ENCODE measurements around the gene CD81.

CD81 gene

DNA sequence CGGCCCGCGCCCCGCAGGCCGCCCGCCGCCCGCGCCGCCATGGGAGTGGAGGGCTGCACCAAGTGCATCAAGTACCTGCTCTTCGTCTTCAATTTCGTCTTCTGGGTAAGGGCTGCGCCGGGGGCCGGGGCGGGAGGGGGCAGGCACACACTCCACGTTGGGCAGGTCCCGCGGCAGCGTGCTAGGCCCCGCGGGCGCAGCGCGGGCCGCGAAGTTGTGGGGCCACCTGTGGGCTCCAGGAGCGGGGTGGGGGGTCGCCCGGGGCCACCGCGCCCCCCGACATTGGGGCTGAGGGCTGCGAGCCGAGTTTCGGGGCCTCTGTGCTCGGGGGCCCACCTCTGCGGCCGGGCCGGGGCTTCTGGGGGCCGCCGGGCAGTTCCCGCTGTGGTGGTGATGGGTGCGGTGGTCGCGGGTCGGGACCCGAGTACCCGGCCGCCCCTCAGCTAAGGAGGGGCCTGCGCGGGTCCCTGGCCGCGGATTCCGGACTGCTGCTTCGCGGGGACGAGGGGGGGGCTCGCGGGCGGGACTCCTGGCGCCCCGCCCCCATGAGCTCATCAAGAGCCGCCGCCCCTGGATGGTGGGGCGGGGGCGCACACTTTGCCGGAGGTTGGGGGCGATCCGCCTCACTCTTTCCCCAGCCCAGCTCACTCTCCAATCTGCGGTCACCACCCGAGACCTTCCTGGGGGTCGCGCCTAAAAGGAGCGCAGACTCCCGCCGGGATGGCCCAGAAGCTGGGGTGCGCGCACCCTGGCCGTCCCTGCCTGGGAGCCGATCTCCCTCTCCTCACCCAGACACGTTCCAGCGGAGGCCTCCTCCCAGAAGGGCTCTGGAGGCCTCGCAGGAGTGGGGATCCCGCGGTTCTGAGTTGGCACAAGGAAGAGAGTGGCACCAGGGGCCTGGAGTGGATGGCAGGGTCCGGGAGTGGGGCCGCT is 667 bp downstream of the CD81 start:
- DNase-seq = peak in 1 of 2 donors; percentile 42

DNA sequence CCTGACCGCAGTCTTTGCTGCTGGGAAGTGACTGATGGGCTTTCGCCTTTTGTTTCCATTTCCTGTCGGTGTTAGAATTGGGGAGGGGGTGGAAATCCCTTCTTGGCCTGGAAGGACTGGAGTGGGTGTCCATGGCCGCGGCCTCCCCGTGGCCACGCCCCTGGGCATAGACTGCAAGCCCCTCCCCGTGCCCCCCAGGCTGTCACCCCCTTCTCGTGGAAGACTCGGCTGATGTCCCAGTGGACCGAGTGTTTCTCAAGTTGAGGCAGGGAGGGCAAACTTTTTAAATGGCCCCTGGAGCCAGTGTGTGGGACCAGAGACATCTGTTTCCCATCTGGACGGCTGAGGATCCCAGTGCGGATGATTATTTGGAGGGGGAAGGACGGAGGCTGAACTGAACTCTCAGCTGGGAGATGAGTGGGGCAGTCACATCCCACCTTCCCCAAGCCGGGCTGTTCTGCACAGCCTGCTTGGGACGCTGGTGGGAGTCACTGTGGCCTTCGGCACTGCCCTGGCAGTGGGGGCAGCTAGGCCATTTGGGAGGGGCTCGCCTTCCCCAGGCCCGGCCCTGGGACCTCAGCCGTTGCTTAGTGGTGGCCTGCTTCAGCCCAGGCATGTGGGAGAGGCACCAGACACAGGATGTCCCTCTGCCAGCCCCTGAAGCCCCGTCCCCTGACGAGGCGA is 1.6 kb downstream of the CD81 start:
- no peak for DNase-seq

DNA sequence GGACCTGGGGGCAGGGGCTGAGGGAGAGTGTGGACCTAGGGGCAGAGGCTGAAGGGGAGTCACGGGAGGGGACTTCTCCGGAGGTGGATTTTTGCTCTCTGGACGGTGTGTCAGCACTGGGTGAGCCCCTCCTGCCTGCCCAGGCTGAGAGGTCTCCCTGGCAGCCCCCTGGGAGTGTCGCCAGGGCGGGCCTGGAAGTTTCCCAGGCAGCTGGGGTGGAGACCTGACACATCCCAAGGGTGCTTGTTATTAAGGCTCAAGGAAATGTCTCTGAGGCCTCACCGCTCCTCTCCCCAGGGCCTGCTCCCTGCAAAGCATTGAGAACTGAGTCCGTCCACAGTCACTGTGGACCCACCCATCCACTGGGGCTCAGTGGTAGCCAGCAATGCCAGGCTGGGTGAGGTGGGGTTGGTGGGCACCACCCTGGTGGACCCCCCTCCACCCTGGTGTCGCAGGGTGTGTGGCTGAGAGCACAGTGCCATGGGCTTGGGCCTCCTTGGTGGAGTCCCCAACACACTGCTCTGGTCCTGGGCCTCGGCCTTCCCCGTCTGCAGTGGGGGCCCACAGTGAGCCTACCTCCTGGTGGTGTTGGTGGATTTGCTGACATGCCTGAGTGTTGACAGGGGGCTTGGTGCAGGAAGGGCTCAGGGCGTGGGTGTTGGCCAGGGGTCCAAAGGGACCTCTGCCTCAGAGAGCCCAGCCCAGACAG is 2.5 kb downstream of the CD81 start:
- DNase-seq = no peak

DNA sequence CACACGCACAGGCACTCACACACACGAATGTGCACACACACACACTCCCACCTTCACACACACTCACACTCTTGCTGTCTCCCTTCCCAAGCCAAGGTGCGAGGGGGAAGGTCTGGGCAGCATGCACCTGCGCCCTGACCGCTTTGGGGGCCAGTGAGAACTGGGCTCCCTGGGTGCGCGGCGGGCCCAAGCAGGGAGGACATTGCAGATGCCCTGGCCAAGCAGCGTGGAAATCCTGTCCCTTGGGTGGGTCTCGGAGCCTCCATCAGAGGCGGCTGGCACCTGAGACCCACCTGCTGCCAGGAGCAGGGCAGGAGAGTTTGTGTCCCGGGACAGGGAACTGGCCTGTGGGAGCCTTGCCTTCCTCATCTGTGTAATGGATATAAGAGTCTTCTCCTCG is 3.3 kb downstream of the CD81 start:
- no peak for DNase-seq

DNA sequence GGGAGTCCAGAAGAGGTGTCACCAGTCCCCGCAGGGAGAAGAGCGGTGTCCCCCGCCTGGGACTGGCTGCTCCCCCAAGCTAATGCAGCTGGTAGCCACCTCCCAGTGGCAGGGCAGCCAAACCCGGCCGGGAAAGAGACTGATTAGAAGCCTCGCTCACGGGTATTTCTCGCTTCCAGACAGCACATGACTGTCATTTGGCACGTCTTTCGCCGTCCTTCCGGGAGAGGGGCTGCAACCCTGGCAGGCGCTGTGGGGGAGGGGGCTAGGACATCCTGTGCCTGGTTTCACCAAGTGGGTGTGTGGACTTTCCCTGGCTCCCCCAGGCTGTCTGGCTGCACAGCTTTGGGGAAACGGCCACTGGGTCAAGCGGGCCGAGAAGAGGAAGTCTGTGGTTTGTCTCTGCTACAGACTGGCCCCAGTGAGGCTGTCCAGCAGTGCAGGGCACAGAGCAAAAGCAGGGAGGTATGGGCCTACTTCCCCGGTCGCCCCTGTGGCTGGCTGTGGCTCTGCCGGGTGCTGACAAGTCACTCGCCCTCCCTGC is 3.8 kb downstream of the CD81 start:
- DNase-seq = peak; percentile 97 to 98

DNA sequence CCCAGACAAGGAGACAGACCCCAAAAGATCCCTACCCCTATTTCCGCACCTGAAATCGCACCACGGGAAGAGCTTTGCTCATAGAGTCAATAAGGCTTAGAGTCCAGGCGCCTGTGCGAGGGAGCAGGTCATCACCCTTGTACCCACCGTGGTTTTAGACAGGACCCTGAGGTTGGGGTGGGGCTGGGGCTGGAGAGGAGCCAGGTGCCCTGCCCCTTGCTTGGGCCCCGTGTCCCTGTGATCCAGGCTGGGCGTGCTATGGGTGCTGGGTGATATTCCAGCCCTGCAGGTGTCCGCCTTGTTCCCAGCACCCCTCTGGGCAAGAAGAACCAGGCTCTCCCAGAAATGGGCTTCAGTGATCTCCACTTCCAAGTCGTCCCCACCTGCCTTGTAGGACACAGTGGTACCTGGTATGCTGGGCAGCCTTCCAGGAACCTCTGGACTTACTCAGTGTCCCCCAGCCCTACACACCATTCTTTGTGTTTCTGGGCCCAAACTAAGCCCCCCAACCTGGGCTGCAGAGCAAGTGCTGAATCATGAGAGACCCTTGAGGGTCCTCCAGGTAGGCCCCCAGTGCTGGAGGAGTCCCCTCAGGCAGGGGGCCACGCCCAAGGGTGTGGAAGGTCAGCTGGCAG is 4.5 kb downstream of the CD81 start:
- no peak for DNase-seq

DNA sequence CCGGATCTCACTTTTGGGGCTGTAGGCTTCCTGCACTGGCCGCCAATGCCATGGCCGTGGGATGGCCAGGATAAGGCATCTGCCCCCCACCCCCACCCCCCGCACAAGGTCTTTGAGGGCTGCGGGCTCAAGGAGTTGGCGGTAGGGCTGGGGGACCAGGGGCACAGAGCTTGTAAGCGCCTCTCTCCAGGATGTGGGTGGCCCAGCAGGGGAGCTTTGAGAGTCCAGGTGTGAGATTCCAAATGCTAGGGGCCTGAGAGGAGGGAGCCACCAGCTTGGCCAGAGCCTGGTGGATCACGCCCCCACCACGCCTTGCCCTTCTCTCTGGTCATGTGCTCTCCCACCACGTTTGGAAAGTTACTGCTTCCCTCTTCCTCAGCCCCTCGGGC is 5.0 kb downstream of the CD81 start:
- DNase-seq = peak; percentile 13 to 51

DNA sequence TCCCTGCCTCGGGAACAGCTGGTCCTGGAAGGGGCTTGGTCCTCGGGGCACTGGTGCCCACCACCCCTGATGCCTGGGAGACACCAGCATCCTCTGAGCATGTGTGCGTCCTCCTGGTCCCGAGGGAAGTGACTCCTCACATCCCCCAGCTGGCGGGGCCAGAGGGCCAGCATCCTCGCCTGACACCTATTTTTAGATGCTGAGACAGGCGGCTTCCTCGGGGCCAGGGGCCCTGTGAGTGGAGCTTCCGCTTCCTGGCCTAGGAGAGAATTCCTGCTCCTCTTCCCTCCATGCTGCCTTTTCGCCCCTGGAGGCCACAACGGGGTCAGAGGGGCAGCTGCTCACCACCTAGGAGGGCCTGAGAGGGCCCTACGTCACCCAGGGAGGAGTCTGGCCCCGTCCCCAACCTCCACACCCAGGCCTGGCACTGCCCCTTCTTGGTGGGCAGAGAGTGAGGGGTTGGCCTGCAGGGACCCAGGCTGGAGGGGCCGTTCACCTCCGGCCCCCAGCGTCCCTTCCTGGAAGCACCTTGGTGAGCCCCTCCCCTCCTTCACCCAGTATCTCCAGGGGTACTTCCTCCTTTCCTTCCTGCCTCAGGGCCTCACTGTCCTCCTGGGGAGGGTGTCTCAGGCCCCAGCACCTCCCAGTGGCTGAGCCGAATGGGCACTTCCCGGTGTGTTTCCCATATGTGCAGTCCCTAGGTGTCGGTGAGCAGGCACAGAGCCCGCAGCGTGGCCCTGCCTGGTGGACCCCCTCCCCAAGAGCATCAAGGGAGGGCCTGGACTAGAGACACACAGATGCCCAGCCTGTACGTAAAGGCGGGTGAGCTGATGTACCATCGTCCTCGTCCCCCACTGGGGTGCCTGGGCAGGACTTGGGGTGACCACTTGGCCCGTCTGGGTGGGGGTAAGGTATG is 6.1 kb downstream of the CD81 start:
- DNase-seq = peak; percentile 17 to 75

DNA sequence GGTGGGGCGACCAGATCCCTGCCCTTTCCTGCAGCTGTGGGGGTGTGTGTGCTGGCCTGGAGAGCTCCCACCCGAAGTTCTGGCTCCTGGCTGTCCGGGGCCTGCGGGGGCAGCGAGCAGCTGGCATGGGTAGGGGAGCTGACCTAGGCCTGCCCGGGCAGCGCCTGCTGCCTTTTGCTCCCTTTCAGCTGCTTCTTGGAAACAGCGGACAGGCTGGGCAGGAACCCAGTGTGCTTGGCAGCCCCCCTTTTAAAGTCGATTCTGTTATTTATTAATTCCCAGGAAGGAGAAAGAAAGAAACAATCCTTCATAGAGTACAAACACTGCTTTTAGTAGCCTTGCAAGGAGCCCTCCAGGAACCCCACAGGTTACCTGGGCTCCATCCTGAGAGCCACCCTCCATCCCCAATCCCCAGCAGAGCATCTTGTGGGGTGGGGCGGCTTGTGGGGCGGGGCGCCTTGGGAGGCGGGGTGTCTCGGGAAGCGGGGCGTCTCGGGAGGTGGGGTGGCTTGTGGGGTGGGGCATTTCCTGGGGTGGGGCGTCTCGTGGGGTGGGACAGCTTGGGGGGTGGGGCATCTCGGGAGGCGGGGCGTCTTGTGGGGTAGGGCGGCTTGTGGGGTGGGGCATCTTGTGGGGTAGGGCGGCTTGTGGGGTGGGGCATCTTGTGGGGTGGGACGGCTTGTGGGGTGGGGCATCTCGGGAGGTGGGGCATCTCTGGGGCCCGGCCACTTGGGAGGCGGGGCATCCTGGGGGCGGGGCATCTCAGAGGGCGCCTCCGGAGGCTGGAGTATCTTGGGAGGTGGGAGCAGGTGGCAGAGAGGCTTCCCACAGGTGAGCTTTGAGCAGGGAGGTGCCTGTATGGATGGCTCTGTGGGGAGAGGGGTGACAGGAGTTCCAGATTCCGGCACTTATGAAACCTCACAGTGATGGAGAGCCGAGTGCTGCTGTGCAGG is 7.0 kb downstream of the CD81 start:
- DNase-seq = no peak

DNA sequence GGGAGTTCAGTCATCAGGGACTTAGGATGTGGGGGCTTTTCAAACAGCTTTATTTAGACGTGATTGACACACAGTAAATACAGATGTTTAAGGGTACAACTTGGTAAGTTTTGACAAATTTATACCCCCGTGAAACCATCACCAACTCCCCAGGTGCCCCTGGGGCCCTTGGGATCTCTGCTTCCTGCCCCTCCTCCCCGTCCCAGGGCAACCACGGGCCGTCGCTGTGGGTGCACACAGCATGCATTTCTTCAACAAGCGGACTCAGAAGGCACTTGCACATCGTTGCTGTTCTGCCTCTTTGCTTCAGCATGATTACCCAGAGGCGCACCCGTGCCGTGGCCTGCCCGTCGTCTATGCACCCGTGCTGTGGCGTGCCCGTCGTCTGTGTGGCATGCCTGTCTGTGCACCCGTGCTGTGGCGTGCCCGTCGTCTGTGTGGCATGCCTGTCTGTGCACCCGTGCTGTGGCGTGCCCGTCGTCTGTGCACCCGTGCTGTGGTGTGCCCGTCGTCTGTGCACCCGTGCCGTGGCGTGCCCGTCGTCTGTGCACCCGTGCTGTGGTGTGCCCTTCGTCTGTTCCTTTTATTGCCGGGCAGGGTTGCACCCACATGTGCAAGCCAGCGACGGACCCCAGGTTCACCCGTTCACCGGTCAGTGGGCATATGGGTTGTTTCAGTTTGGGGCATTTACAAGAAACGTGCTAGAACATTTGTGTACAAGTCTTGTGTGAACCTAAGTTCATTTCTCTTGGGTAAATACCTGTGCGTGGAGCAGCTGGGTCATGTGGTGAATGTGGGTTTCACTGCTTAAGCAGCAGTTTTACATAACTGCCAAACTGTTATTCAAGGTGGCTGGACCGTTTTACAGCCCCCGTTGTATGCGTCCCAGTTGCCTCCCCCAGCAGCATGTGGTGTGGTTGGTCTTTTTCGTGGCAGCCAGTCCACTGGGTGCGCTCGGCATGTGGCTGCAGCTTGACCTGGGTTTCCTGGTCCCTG is 8.3 kb downstream of the CD81 start:
- DNase-seq = no peak

DNA sequence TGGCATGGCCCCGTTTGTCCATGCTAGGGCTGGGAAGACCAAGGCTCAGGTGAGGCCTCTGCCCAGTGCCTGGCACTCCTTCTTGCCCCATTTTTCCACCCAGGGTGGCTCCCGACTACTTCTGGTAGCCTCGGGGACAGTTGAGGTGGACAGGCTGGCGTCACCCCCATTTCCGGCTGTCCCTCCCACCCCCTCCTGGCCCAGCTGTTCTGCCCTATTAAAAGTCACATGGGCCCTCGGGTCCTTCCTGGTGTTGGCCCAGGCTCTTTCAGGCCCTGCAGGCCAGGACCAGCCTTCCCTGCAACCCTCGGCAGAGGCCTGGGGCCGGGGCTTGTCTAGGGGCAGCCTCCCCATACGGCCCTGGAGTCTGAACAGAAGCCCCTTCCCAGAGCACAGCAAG is 9.5 kb downstream of the CD81 start:
- no peak for DNase-seq

DNA sequence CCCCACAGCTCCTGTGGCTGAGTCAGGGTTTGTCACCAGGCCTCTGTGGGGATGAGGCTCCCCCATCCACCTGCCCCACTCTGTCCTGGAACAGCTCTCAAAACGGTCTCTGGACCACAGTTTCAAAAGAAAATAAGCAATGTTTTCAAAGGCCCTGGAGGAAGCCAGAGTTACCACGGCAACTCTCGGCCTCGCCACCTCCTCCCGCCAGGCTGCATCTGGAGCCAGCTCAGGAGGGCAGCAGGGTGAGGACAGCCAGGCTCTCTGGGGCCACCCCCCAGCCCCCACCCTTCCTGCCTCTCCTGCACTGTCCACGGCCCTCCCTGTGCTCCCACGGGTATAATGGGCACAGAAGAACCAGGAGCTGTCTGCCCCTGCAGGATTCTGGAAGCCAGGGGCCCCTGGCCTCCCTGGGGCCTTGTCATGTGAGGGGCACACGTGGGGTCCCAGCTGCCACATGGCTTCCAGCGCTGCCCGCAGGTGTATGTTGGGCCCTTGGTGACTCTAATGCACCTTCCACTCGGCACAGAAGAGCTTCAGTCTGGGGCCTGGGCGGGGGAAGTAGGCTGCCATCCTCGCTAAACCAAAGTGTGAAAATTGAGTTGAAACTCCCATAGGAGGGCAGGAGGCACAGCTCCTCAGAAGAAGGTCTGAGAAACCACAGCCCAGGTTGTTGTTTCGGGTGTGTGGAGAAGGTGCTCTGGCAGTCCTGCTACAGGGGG is 10.3 kb downstream of the CD81 start:
- no peak for DNase-seq

DNA sequence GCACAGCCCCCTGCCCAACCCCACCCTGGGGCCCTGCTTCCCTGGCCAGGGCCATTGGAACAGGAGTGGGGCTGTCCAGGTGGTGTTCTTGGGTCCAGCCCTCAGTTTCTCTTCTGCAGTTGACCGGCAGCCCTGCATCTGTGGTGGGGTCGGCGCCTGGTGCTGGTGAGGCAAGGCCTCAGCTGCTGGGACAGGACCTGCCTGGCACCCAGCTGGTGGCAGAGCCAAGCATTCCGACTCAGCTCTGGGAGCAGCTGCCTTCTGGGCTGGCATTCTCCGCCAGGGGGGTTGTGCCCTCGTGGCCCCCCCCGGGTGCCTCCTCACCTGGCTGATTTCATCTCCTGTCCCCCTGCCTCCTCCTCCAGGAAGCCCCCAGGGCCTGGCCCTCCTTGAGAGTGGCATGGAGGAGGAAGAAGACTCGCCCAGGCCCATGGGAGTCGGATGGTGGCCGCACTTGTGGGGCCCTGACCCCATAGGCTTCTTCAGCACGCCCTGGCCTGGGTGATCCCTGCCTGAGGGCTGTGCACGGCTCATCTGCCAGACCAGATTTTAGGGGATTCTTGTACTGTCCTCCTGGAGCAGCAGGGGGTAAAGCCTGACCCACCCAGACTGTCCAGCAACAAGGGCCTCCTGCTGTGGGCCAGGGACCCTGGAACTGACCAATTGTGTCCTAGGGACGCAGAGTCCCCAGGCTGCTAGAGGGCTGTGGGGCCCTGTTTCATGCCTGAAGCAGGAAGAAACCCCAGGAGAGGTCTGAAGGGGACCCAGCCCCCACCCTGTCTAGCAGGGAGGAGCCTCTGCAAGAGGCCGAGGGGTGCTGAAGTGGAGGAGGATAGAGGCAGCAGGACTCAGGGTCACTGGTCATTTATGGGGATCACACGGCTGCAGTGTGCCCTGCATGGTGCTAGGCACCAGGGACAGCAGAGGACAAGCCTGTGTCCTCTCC is 11.6 kb downstream of the CD81 start:
- no peak for DNase-seq

DNA sequence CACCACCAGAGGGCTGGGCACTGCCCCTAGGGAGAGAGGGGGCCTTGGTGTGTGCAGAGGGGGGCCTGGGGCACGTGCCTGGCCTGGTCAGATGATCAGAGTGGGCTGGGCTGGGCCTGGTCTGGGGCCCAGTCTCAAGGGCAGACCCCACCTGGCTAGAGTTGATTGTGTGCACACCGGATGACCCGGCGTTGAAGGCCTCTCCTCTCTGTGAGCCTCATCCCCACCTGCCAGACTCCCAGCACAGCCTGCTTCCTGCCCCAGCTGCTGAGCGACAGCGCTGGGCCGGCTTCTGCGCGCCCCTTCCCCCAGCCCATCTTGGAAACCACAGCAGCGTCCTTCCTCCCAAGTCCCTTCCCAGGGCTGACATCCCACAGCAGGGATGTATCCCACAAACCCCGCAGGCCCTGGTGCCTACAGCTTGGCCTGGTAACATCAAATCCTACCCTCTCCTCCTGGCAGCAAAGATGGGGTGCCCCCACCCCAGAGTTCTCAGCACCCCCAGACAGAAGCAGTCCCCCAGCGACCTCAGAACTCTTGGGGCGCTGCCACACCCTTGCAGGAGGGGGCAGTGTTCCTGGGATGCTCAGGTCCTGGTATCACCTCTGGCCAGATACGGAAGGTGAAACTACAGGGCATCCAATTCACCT is 12.4 kb downstream of the CD81 start:
- no peak for DNase-seq

DNA sequence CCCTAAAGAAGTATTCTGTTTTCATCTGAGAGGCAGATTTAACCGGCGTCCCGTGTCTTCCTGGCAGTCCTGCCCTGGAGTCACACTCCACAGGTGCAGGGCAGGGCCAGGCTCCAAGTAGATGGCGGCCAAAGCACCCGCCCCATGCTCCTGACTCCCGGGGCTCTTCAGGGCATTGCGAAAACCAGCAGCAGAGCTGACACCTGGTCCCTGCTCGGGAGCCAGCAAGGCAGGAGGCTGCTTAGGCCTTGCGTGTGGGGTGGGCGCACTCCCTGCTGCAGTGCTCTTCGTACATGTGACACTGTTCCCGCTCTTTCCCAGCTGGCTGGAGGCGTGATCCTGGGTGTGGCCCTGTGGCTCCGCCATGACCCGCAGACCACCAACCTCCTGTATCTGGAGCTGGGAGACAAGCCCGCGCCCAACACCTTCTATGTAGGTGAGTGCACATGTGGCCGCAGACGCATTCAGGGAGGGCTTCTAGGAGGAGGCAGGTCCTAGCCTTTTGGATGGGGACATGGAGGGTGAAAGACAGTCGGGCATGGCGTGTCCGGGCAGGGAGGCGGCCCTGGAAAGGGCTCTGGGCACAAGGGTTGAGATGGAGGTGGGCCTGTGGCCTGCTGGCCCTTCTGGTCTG is 13.1 kb downstream of the CD81 start:
- DNase-seq = no peak

DNA sequence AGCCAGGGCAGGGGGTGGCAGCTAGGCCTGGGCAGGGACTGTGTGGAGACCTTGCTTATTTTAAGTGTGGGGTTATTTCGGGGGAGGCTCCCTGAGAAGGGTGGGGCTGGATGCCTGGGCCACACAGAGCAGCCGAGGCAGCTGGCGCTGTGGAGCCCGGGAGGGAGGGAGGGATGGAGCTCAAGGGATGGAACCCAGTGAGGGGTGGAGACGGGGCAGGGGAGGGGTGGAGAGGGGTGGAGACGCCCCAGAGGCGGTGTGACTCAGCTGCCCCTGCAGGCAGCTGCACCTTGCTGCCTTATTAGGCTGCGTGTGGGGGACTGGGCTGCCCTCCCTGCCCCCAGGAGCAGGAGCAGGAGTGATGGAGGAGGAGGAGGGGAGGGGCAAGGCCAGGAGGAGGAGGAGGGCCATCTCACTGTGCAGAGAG is 13.6 kb downstream of the CD81 start:
- DNase-seq = no peak

Data from inflammatory macrophage (primary cell).